Spinal cord (tissue), 10 donors: ENCODE results near the gene TBC1D4. TPM values are rescaled to one million over a fixed set of nuclear protein-coding genes. Genes with fewer than 3 reads are reported as not detected.

Experiments
- DNase-seq, 6 donors: peaks; one replicate each; pipeline versions ENCODE4 v3.0.0 to v3.0.0-alpha.2; 2013 to 2015; ENCODE audit warnings: low spot score in 6 of 6, low read depth in 4 of 6
- H3K27ac ChIP-seq: one replicate; pipeline ENCODE4 v1.5.1; 2013; ENCODE audit warnings: low read depth, low read length, control low read depth
- H3K27me3 ChIP-seq: one replicate; pipeline ENCODE4 v1.6.1; 2013; ENCODE audit warnings: low read length; ENCODE audit not compliant: control insufficient read depth, insufficient read depth
- H3K36me3 ChIP-seq: one replicate; pipeline ENCODE4 v1.6.1; 2013; ENCODE audit warnings: low read length; ENCODE audit not compliant: control insufficient read depth, insufficient read depth
- H3K4me1 ChIP-seq: one replicate; pipeline ENCODE4 v1.6.1; 2013; ENCODE audit warnings: low read length; ENCODE audit not compliant: control insufficient read depth, insufficient read depth
- H3K4me3 ChIP-seq: one replicate; pipeline ENCODE4 v1.5.1; 2013; ENCODE audit warnings: low read depth, low read length, control low read depth
- H3K9me3 ChIP-seq: one replicate; pipeline ENCODE4 v1.6.1; 2013; ENCODE audit warnings: low read length; ENCODE audit not compliant: control insufficient read depth, insufficient read depth
- WGBS: methylation state at CpG from one replicate; pipeline ENCODE4 v1.1.5; 2013; ENCODE audit warnings: missing lambda C conversion rate; ENCODE audit not compliant: insufficient coverage; 5-methylcytosine and 5-hydroxymethylcytosine counted together
- polyA plus RNA-seq, 2 donors: library from polyadenylated mRNA; unstranded; fragments of 120-200 nt; gene quantifications; one replicate each; pipeline ENCODE4 v1.2.1, GENCODE V29; 2013; ENCODE audit not compliant: insufficient read length in 2 of 2
- total RNA-seq, 2 donors: library from RNA; depleted of rRNA in 1 of 2; stranded (reverse); fragments of 120-200 nt in 1 of 2; fragments of >200 nt in 1 of 2; gene quantifications; one replicate each; pipeline versions ENCODE4 v1.2.3 to v1.2.4, GENCODE V29; 2013 to 2014
- donor health status: healthy.

TBC1D4 gene
- total and polyA plus RNA-seq, 4 donors = 11.1 to 19.2 (median 13.1) TPM

DNA sequence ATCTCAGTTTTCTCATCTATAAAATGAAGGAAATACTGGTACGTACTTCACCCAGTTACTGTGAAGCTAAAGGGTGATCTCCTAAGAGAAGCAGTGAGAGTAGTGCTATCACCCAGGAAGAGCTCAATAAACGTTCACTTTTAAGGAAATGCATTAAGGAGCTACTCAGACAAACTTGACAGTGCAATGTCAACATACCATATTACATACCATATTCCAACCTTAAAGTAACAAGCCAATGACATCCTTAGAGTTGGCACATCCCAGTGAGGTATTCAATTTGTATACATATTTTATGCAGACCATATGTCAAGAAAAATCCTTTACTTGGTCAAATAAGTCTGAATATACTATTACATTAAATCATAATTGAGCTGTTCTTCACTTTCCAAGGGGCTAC, 7.0 kb downstream of the TBC1D4 start:
- Histone ChIP-seq H3K27ac (no peak overlapping the region), H3K36me3 (no peaks in the 10 kb centered on the region), H3K4me3 (no peak overlapping the region), H3K9me3 (no peaks in the 10 kb centered on the region), H3K27me3 (no peaks in the 10 kb centered on the region), H3K4me1 (no peaks in the 10 kb centered on the region)
- DNase-seq = no peak
- no CpG with 5 or more reads among the region's 2 CpGs for WGBS

DNA sequence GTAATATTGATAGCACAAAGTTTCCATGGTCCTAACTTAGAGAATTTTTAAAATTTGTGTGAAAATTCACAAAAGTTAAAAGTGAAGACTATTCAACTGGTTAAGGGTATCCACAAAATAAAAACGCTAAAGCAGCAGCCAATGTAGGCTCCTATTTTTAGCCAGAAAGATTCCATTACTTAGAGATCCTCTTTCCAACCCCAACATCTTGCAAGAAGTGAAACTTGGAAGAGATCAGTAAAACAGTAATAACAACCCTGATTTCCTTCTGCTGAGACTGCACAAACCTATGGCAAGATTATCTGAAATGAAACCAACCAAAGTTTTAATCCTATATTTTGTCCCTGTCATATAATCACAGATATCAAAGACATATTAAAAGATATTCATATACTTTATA, 8.5 kb downstream of the TBC1D4 start:
- H3K27me3 ChIP-seq = no peaks in the 10 kb centered on the region
- no peaks in the 10 kb centered on the region for H3K4me1 ChIP-seq
- WGBS = 100% methylated on average over 1 of the region's 1 CpG
- H3K4me3 ChIP-seq = no peak overlapping the region
- H3K9me3 ChIP-seq = no peaks in the 10 kb centered on the region
- peak in 1 of 6 donors; percentile 53 for DNase-seq
- no peaks in the 10 kb centered on the region for H3K36me3 ChIP-seq
- H3K27ac ChIP-seq = no peak overlapping the region

DNA sequence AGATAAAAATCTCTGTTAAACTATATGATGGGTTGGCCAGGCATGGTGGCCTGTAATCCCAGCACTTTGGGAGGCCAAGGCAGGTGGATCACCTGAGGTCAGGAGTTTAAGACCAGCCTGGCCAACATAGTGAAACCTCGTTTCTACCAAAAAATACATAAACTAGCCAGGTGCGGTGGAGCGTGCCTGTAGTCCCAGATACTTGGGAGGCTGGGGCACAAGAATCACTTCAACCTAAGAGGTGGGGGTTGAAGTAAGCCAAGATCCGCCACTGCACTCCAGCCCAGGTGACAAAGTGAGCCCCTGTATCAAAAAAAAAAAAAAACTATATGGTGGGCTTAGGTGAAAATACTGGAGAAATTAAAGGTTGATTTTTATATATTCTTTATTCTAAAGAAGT, 11.3 kb downstream of the TBC1D4 start:
- WGBS = no CpG with 5 or more reads among the region's 4 CpGs
- no peak for DNase-seq
- Histone ChIP-seq H3K36me3 (no peaks in the 10 kb centered on the region), H3K4me1 (no peaks in the 10 kb centered on the region), H3K9me3 (no peaks in the 10 kb centered on the region), H3K27me3 (no peaks in the 10 kb centered on the region), H3K4me3 (no peak overlapping the region), H3K27ac (no peak overlapping the region)

DNA sequence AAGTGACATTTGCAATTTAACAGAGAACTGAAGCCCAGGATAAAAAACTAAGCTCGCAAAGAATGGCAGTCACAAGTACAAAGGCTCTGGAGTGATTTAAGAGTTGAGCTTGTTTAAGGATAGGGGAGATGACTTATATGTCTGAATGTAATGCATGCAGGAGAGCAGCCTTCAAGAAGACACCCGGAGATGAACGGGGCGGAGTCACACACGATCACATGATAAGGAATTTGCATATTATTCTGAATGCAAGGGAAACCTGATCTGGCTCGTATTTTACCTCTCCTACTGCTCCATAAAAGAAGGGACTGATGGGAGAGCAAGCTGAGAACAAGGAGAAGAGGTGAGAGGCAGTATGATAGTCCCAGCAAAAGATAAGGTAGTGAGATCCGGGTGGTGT, 12.9 kb downstream of the TBC1D4 start:
- Histone ChIP-seq H3K4me1 (no peaks in the 10 kb centered on the region), H3K36me3 (no peaks in the 10 kb centered on the region), H3K9me3 (no peaks in the 10 kb centered on the region), H3K27me3 (no peaks in the 10 kb centered on the region), H3K4me3 (no peak overlapping the region), H3K27ac (no peak overlapping the region)
- WGBS = 76% methylated on average over 6 of the region's 7 CpGs
- no peak for DNase-seq

DNA sequence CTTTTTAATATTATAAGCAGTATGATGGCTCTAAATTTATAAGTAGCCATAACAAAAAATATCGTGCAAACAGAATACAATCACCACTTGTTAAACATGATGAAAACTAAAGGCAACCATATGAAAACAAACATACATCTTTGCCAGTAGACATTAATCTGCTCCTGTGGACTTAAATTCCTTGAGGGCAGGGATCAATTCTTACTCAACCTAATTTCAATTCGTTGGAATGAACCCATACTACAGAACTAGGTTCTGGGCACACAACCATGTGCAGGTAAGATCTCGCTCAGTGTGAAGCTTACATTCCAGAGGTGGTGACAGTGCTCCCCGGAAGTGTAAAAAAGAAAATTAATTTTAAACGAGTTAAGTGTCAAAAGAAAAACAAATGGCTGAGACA, 13.4 kb downstream of the TBC1D4 start:
- Histone ChIP-seq H3K27me3 (no peaks in the 10 kb centered on the region), H3K27ac (no peak overlapping the region), H3K9me3 (no peaks in the 10 kb centered on the region), H3K4me1 (no peaks in the 10 kb centered on the region), H3K4me3 (no peak overlapping the region), H3K36me3 (no peaks in the 10 kb centered on the region)
- DNase-seq = no peak
- 60% methylated on average over 2 of the region's 5 CpGs for WGBS

DNA sequence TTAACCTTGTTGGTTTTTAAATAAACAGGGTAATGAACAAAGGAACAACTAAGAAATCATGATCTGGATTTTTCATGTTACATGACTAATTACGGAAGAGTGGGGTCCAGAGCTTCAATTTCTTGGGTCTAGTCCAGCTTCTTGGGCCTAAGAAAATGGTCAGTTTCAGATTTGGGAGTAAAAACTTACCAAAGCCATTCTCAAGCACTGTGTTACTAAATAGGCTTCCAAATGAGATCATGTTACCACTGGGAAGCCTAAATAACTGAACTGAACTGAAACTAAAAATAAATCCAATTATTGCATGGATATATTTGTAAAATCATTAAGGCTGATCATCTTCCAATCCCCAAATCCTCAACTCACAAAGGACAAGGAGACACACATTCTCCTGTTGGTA, 13.9 kb downstream of the TBC1D4 start:
- Histone ChIP-seq H3K4me3 (no peak overlapping the region), H3K4me1 (no peaks in the 10 kb centered on the region), H3K27me3 (no peaks in the 10 kb centered on the region), H3K9me3 (no peaks in the 10 kb centered on the region), H3K36me3 (no peaks in the 10 kb centered on the region), H3K27ac (no peak overlapping the region)
- no peak for DNase-seq
- 100% methylated on average over 1 of the region's 1 CpG for WGBS

DNA sequence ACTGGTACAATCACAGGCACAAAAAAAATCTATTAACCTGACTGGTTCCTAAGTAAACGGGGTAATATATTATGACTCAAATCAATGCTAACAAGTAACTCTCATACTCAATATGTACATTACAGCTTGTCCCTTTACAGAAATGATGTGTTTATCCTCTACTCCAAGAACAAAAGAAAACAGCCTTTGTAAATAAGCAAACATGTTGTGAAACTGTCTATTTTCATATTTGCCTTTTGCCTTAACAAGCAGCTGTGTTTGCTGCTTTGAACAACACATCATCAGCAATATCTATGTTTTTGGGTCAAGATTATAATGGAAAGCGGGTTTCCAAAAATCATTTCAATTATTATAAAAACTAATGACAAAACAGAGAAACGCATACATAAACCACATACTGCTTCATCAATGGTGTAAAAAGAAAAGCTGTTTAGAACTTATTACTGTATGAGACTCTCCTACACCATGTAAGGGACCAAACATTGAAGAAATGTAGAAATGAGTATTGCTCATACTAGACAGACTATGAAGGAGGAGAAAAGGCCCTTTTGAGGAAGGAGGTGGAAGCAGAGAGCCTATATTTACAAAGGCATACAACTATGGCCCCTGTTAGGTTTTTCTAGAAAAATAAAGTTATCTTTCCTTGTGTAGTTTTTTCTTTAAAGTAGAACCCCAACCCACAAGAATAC, 14.8 kb downstream of the TBC1D4 start:
- Histone ChIP-seq H3K9me3 (no peaks in the 10 kb centered on the region), H3K4me1 (no peaks in the 10 kb centered on the region), H3K27ac (no peak overlapping the region), H3K27me3 (no peaks in the 10 kb centered on the region), H3K4me3 (no peak overlapping the region), H3K36me3 (no peaks in the 10 kb centered on the region)
- WGBS = no CpG with 5 or more reads among the region's 3 CpGs
- no peak for DNase-seq

DNA sequence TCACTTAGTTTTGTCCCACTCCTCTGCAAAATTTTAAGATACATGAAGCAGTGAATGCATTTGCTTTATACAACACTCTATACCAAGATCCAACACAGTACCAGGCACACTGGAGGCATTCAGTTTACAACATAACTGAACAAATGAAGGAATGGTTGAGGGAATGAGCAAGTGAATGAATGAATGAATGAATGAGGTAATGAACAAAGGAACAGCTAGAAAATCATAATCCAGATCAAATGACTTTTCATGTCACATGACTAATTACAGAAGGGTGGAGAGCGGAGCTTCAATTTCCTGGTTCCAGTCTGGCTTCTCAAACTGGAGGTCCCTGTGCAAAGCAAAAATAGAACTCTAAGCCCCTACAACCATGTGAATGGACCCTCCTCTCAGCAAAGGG, 16.7 kb downstream of the TBC1D4 start:
- no peaks in the 10 kb centered on the region for H3K9me3 ChIP-seq
- no peaks in the 10 kb centered on the region for H3K27me3 ChIP-seq
- DNase-seq = no peak
- no peak overlapping the region for H3K4me3 ChIP-seq
- H3K36me3 ChIP-seq = no peaks in the 10 kb centered on the region
- no peak overlapping the region for H3K27ac ChIP-seq
- no peaks in the 10 kb centered on the region for H3K4me1 ChIP-seq
- WGBS = no CpG with 5 or more reads among the region's 1 CpG

DNA sequence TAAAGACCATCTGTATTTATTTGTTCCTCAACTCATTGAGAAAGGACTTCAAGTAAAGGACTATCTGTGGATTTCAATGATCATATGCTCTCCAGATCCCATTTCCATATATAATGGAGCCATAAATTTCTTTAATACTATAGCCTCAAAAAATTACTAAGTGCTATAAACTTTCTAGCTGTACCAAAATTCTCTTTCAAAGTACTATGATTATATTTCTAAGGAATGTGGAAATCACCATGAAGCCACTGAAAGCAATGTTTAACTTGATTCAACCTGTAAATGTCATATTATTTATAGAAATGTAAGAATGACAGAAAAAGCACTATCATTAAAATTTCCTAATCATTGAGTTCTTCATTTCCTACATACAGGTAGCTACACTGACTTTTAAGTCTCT, 20.7 kb downstream of the TBC1D4 start:
- Histone ChIP-seq H3K27me3 (no peaks in the 10 kb centered on the region), H3K27ac (no peak overlapping the region), H3K4me3 (no peak overlapping the region), H3K4me1 (no peaks in the 10 kb centered on the region), H3K36me3 (no peaks in the 10 kb centered on the region), H3K9me3 (no peaks in the 10 kb centered on the region)
- DNase-seq = no peak

DNA sequence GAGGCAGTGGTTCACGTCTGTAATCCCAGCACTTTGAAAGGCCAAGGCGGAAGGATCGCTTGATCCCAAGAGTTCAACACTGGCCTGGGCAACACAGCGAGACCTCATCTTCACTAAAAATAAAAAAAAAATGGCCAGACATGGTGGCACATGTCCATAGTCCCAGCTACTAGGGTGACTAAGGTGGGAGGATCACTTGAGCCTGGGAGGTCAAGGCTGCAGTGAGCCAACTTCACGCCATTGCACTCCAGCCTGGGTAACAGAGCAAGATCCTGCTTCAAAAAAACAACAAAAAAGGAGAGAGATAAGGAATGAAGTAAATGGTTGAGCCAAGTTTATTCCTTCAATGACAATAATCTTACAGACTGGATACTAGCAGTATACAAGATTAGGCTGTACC, 21.3 kb downstream of the TBC1D4 start:
- DNase-seq = no peak
- no peak overlapping the region for H3K4me3 ChIP-seq
- no peaks in the 10 kb centered on the region for H3K36me3 ChIP-seq
- no peak overlapping the region for H3K27ac ChIP-seq
- no peaks in the 10 kb centered on the region for H3K4me1 ChIP-seq
- WGBS = no CpG with 5 or more reads among the region's 5 CpGs
- no peaks in the 10 kb centered on the region for H3K27me3 ChIP-seq
- H3K9me3 ChIP-seq = no peaks in the 10 kb centered on the region
